GM12878 (cell line): ENCODE measurements around the gene RARRES1. TPM values are rescaled to one million over a fixed set of nuclear protein-coding genes. Genes with fewer than 3 reads are reported as not detected.
A peak's percentile ranks its signal among the peaks of the same experiment; 100 is the strongest.

Experiments
- ATAC-seq: fragments of 200-7000 bp; cut with Tn5 transposase; 3 replicates; pipeline ENCODE4 v1.9.1; 2020; ENCODE audit warnings: mild to moderate bottlenecking, moderate library complexity
- BruUV-seq: library from RNA; stranded (reverse); fragments of 400-500 nt; replicated peaks from 2 replicates; lab custom pipeline; 2021; lab: Mats Ljungman, UMichigan
- CTCF ChIA-PET: fragments of 300-600 bp; sonication (Branson Sonifier 250); formaldehyde crosslinking; extraction: SDS; loops from one replicate; lab custom pipeline; 2021; ENCODE audit warnings: inconsistent platforms; lab: Yijun Ruan, JAX
- POLR2A ChIA-PET: fragments of 350-600 bp; formaldehyde crosslinking; extraction: SDS; loops from one replicate; lab custom pipeline; 2021; ENCODE audit warnings: inconsistent platforms; lab: Charles Lee
- RAD21 ChIA-PET: fragments of 300-600 bp; sonication (Branson Sonifier 250); formaldehyde crosslinking; loops from one replicate; lab custom pipeline; 2023; ENCODE audit warnings: antibody characterized with exemption; ENCODE audit not compliant: unreplicated experiment; lab: Charles Lee
- SMC1A ChIA-PET: fragments of 300-600 bp; sonication (Branson Sonifier 250); formaldehyde crosslinking; loops from one replicate; lab custom pipeline; 2023; ENCODE audit not compliant: unreplicated experiment, uncharacterized antibody; lab: Charles Lee
- DNase-seq: peaks from one replicate; pipeline ENCODE4 v3.0.0-alpha.2; 2011; ENCODE audit warnings: low read depth, low spot score
- FAIRE-seq: peaks from 3 replicates; lab custom pipeline; 2011; peaks lifted over from hg19 to GRCh38; lab: Jason Lieb, UNC
- H2AFZ ChIP-seq: 2 replicates; pipeline ENCODE4 v1.6.0; 2011; ENCODE audit warnings: low read depth, low read length, control low read depth; ENCODE audit not compliant: control insufficient read depth
- H3K27ac ChIP-seq: 2 replicates; pipeline ENCODE4 v1.5.1; 2011; ENCODE audit warnings: control low read depth; ENCODE audit not compliant: control insufficient read depth, insufficient read depth
- H3K27me3 ChIP-seq, 2 experiments: replicated peaks in 1 of 2; 2 replicates each; pipeline versions ENCODE4 v1.6.0 to v1.6.1; 2011; ENCODE audit warnings: low read length in 1 of 2; ENCODE audit not compliant: control insufficient read depth in 2 of 2, insufficient read depth in 2 of 2
- H3K36me3 ChIP-seq, 2 experiments: 2 replicates each; pipeline ENCODE4 v1.5.1; 2011; ENCODE audit warnings: low read length in 1 of 2; ENCODE audit not compliant: control insufficient read depth in 2 of 2, insufficient read depth in 2 of 2
- H3K4me1 ChIP-seq: 2 replicates; pipeline ENCODE4 v1.6.1; 2011; ENCODE audit warnings: mild to moderate bottlenecking, low read length, moderate library complexity, mixed read lengths; ENCODE audit not compliant: control insufficient read depth, insufficient read depth
- H3K4me2 ChIP-seq: 2 replicates; pipeline ENCODE4 v1.6.0; 2011; ENCODE audit warnings: control low read depth; ENCODE audit not compliant: control insufficient read depth, insufficient read depth
- H3K4me3 ChIP-seq: fragments of 200-600 bp; sonication (generic); 2 replicates; pipeline ENCODE4 v1.5.1; 2016
- H3K79me2 ChIP-seq: 2 replicates; pipeline ENCODE4 v1.6.0; 2011; ENCODE audit warnings: low read length; ENCODE audit not compliant: control insufficient read depth, insufficient read depth
- H3K9ac ChIP-seq: 2 replicates; pipeline ENCODE4 v1.8.0; 2011; ENCODE audit warnings: low read length, control low read depth, mixed read lengths; ENCODE audit not compliant: control insufficient read depth, insufficient read depth
- H3K9me3 ChIP-seq: replicated peaks from 3 replicates; pipeline ENCODE4 v1.5.1; 2011; ENCODE audit warnings: mild to moderate bottlenecking, low read length; ENCODE audit not compliant: control insufficient read depth, insufficient read depth
- H4K20me1 ChIP-seq: 2 replicates; pipeline ENCODE4 v1.6.0; 2011; ENCODE audit not compliant: control insufficient read depth, insufficient read depth
- ATF7 ChIP-seq: fragments of 450-650 bp; IDR thresholded peaks from 2 replicates; pipeline ENCODE4 v1.6.1; 2016; ENCODE audit warnings: low read depth, mild to moderate bottlenecking
- BCL11A ChIP-seq: IDR thresholded peaks from 2 replicates; pipeline ENCODE4 v1.6.1; 2011; ENCODE audit warnings: low read depth, low read length
- BMI1 ChIP-seq: fragments of 450-650 bp; IDR thresholded peaks from 2 replicates; pipeline ENCODE4 v1.6.1; 2016; ENCODE audit warnings: mild to moderate bottlenecking, moderate library complexity, borderline replicate concordance
- EED ChIP-seq: sonication (generic); IDR thresholded peaks from 2 replicates; pipeline ENCODE4 v1.6.1; 2016; ENCODE audit warnings: antibody characterized with exemption, low read depth
- FOXM1 ChIP-seq: IDR thresholded peaks from 2 replicates; pipeline ENCODE4 v1.6.1; 2012; ENCODE audit warnings: low read depth, mild to moderate bottlenecking, inconsistent platforms, low read length, moderate library complexity
- IKZF1 ChIP-seq: fragments of 450-650 bp; conservative IDR thresholded peaks from 2 replicates; pipeline ENCODE4 v1.6.1; 2017; ENCODE audit warnings: antibody characterized with exemption, mild to moderate bottlenecking
- IKZF2 ChIP-seq, 2 experiments: fragments of 450-650 bp; IDR thresholded peaks; 2 replicates each; pipeline ENCODE4 v1.6.1; 2017; ENCODE audit warnings: mild to moderate bottlenecking in 2 of 2, moderate library complexity in 2 of 2
- JUNB ChIP-seq: IDR thresholded peaks from 2 replicates; pipeline ENCODE4 v1.6.1; 2016; ENCODE audit warnings: antibody characterized with exemption, mild to moderate bottlenecking
- RUNX3 ChIP-seq: IDR thresholded peaks from 2 replicates; pipeline ENCODE4 v1.6.1; 2012; ENCODE audit warnings: low read length, inconsistent platforms
- SREBF1 ChIP-seq: IDR thresholded peaks from 2 replicates; pipeline ENCODE4 v1.6.1; 2012; ENCODE audit warnings: mild to moderate bottlenecking, low read length
- SUZ12 ChIP-seq: fragments of 200-600 bp; sonication (generic); IDR thresholded peaks from one replicate; pipeline ENCODE4 v1.6.1; 2018; ENCODE audit warnings: antibody characterized with exemption, mild to moderate bottlenecking; ENCODE audit not compliant: unreplicated experiment
- ZNF217 ChIP-seq: fragments of 450-650 bp; IDR thresholded peaks from 2 replicates; pipeline ENCODE4 v1.6.1; 2017; ENCODE audit warnings: antibody characterized with exemption, mild to moderate bottlenecking
- WGBS: methylation state at CpG from one replicate; pipeline ENCODE4 v1.1.6; 2016; ENCODE audit warnings: low lambda C conversion rate; ENCODE audit not compliant: insufficient replicate concordance, insufficient coverage; ENCODE audit errors: missing lambda C conversion rate; 5-methylcytosine and 5-hydroxymethylcytosine counted together
- in situ Hi-C: fragments of 300-500 bp; cut with MboI; formaldehyde crosslinking; loops from 9 replicates; pipeline ENCODE4 v1.14.3; 2018; ENCODE audit warnings: mixed read lengths
- intact Hi-C: fragments of 100-400 bp; cut with micrococcal nuclease; formaldehyde crosslinking; loops from one replicate; pipeline ENCODE4 v1.14.2; 2022; ENCODE audit not compliant: unreplicated experiment
- polyA plus RNA-seq, 11 experiments: library from polyadenylated mRNA; depleted of rRNA in 4 of 11; unstranded in 6 of 11; stranded (reverse) in 5 of 11; fragments of >200 nt; fragmentation: Nextera tagmentation in 4 of 11; fragmentation: Illumina TruSeq in 1 of 11; extraction: Ambion mirVana in 4 of 11; extraction: Trizol in 1 of 11; gene quantifications; 1 replicate in 1 of 11; 2 replicates in 10 of 11; pipeline versions ENCODE4 v1.2.1 to v1.2.3, GENCODE V29; 2011 to 2016; ENCODE audit warnings: inconsistent platforms in 2 of 11, missing spikeins in 2 of 11, low read depth in 1 of 11
- total RNA-seq, 4 experiments: library from RNA; depleted of rRNA in 3 of 4; stranded (reverse); fragments of >200 nt in 3 of 4; fragmentation: Illumina TruSeq in 1 of 4; extraction: Trizol in 1 of 4; gene quantifications; 2 replicates each; pipeline versions ENCODE4 v1.2.1 to v1.2.3, GENCODE V29; 2013 to 2021

The RARRES1 gene
- total and polyA plus RNA-seq, 10 of the 15 experiments (the other 5 are each of a cell fraction or from before 2014, with no cell fraction given), result 0.02 to 0.83 (median 0.63) TPM; not detected in 7

GRCh38 chr3:158712443-158712842 lies 19.8 kb downstream of the RARRES1 start:
- POLR2A ChIA-PET, result no interaction called here
- H3K9me3 ChIP-seq, result no peaks in the 10 kb centered on the region
- H3K27me3 ChIP-seq, result no peaks in the 10 kb centered on the region
- no peak for TF ChIP-seq SUZ12
- peak; percentile 63 for TF ChIP-seq JUNB
- TF ChIP-seq BMI1, result no peak
- TF ChIP-seq EED, result 0 out of 2 replicates have a peak, but pooled peaks have one; percentile 29
- no peak overlapping the region for H3K9ac ChIP-seq
- ATAC-seq (no peak), DNase-seq (no peak), FAIRE-seq (no peak)
- SMC1A ChIA-PET, result no interaction called here
- no peak overlapping the region for H3K27ac ChIP-seq
- no peak overlapping the region for H3K4me3 ChIP-seq
- no TSS peak for BruUV-seq
- H3K4me1 ChIP-seq, result no peaks in the 10 kb centered on the region
- no peak overlapping the region for H3K4me2 ChIP-seq
- in situ Hi-C loops (no loop called here), intact Hi-C loops (no loop called here)
- RAD21 ChIA-PET, result interaction anchor here (1.2 kb wide), 1 partner anchor 79 kb away, joined by 3 read pairs; no protein-coding TSS in a partner anchor
- no peaks in the 10 kb centered on the region for H3K79me2 ChIP-seq
- no peak overlapping the region for H2AFZ ChIP-seq
- whole genome bisulfite sequencing, result 10% methylated on average over 1 of the region's 1 CpG
- H4K20me1 ChIP-seq, result no peaks in the 10 kb centered on the region
- H3K36me3 ChIP-seq, result peaks cover 0 to 13% of the 10 kb centered on the region in 2 experiments; a peak in 2 of 4 replicates
- CTCF ChIA-PET, result interaction anchor here (1.2 to 1.9 kb wide), 4 partner anchors 14 to 79 kb away, joined by 3 to 11 read pairs (median 5); no protein-coding TSS in a partner anchor

DNA sequence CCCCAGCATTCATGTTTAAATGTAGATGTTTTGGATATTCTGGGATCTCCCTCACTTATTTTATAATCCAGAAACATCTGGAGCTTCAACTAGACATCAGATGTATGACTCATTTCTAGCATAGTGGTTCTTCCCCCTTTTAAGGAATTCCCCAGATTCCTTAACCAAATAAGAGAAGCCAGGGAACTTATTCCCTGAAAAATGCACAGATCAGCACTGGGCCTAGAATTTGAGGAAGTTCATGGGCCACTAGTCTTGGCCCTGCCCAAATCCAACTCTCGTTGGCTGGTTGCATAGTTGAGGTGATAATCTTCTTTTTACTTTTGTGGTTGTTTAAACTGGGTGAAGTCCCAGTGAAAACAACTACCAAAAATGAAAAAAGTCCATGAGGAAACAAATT lies 20.4 kb downstream of the RARRES1 start:
- 59% methylated on average over 1 of the region's 1 CpG for WGBS
- SMC1A ChIA-PET, result no interaction called here
- Histone ChIP-seq H3K9me3 (no peaks in the 10 kb centered on the region), H3K4me2 (no peak overlapping the region), H3K4me3 (no peak overlapping the region), H3K9ac (no peak overlapping the region), H3K4me1 (no peaks in the 10 kb centered on the region), H3K27me3 (no peaks in the 10 kb centered on the region), H4K20me1 (no peaks in the 10 kb centered on the region), H2AFZ (no peak overlapping the region), H3K79me2 (no peaks in the 10 kb centered on the region), H3K27ac (no peak overlapping the region), H3K36me3 (peaks cover 0 to 13% of the 10 kb centered on the region in 2 experiments; a peak in 2 of 4 replicates)
- POLR2A ChIA-PET, result no interaction called here
- ATAC-seq (no peak), FAIRE-seq (no peak), DNase-seq (no peak)
- RAD21 ChIA-PET, result no interaction called here
- intact Hi-C loops, result no loop called here
- no TSS peak for BruUV-seq
- CTCF ChIA-PET, result interaction anchor here (1.4 kb wide), 1 partner anchor 16 kb away, joined by 4 read pairs; no protein-coding TSS in a partner anchor
- TF ChIP-seq IKZF2 (IDR thresholded peaks at IDR 0.05), result peak; percentile 11 to 38; a peak in 1 of 4 replicates
- TF ChIP-seq JUNB, result 0 out of 2 replicates have a peak, but pooled peaks have one; percentile 23
- no peak for TF ChIP-seq FOXM1
- no peak for TF ChIP-seq ATF7
- 0 out of 2 replicates have a peak, but pooled peaks have one; percentile 23 for TF ChIP-seq IKZF1
- no peak for TF ChIP-seq ZNF217
- peak; percentile 24; the same call in 1 of the 2 replicates for TF ChIP-seq BCL11A
- TF ChIP-seq SREBF1, result no peak
- TF ChIP-seq RUNX3, result 0 out of 2 replicates have a peak, but pooled peaks have one; percentile 11
- in situ Hi-C loops, result no loop called here
